ENCODE data around the gene ABLIM3. TPM values are rescaled to one million over a fixed set of nuclear protein-coding genes. Genes with fewer than 3 reads are reported as not detected.

Gene ABLIM3
- total and polyA plus RNA-seq, 2 experiments from 2014 or later, result 0.19 to 2.2 TPM

DNA sequence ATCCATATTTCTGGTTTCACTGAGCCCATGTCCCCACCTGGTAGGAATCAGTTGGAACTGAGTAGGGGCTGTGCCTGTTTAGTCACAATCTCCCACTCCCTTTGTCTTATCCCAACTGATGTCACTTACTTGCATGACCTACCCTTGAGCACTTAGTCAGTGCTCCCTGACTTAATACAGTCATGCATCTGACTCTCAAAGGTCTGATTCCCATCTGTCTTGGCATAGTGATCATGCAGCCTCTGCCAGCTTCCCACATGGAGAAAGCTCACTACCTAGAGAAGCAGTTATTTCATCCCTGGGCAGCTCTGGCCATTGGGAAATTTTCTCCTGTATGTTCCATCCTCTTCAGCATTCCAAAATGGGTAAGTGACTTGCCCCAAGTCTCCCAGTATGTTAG is 24.8 kb downstream of the ABLIM3 start:
- no peaks in the 10 kb centered on the region for H3F3A ChIP-seq (replicated peaks; ENCODE audit: low read depth)
- no peaks in the 10 kb centered on the region for H3K4me1 ChIP-seq (ENCODE audit: insufficient read depth)
- H2AFZ ChIP-seq, result no peak overlapping the region
- no peak overlapping the region for H3K4me3 Mint-ChIP-seq
- no peak overlapping the region for H3K27ac ChIP-seq (ENCODE audit: low read depth)
- no peaks in the 10 kb centered on the region for H3K9me3 Mint-ChIP-seq
- H3K4me3 ChIP-seq, result no peak overlapping the region
- H3K4me1 Mint-ChIP-seq, result peaks cover 3% of the 10 kb centered on the region; the same call in 1 of the 3 replicates
- DNase-seq (ENCODE audit: low spot score) (no peak), ATAC-seq (no peak)
- no peaks in the 10 kb centered on the region for H3K27me3 ChIP-seq (ENCODE audit: insufficient read depth)
- peaks cover 6% of the 10 kb centered on the region for H3K27me3 Mint-ChIP-seq (ENCODE audit: insufficient read depth, low read depth, poor library complexity)
- TF ChIP-seq NANOG (IDR thresholded peaks at IDR 0.05; ENCODE audit: borderline replicate concordance), result no peak
- no peak overlapping the region for H3K27ac Mint-ChIP-seq
- H4K20me1 ChIP-seq (replicated peaks; ENCODE audit: insufficient read depth), result no peaks in the 10 kb centered on the region
- peaks cover 5% of the 10 kb centered on the region; the same call in 1 of the 2 replicates for H3K9me2 ChIP-seq (ENCODE audit: insufficient read depth)
- H3K36me3 Mint-ChIP-seq (ENCODE audit: low read depth), result no peaks in the 10 kb centered on the region
- H3K4me2 ChIP-seq, result no peak overlapping the region
- no peaks in the 10 kb centered on the region for H3K36me3 ChIP-seq (ENCODE audit: insufficient read depth)
- H3K79me2 ChIP-seq (replicated peaks; ENCODE audit: insufficient read depth), result no peaks in the 10 kb centered on the region

GRCh38 chr5:149166591-149167100 is 25.4 kb downstream of the ABLIM3 start:
- DNase-seq (ENCODE audit: low spot score), result no peak
- Histone ChIP-seq H4K20me1 (replicated peaks; ENCODE audit: insufficient read depth) (no peaks in the 10 kb centered on the region), H3K36me3 (ENCODE audit: insufficient read depth) (no peaks in the 10 kb centered on the region), H3K9me2 (ENCODE audit: insufficient read depth) (peaks cover 5% of the 10 kb centered on the region; the same call in 1 of the 2 replicates), H3K27ac (ENCODE audit: low read depth) (no peak overlapping the region), H3F3A (replicated peaks; ENCODE audit: low read depth) (no peaks in the 10 kb centered on the region), H3K4me1 (ENCODE audit: insufficient read depth) (no peaks in the 10 kb centered on the region), H3K79me2 (replicated peaks; ENCODE audit: insufficient read depth) (no peaks in the 10 kb centered on the region), H3K4me2 (no peak overlapping the region), H3K27me3 (ENCODE audit: insufficient read depth) (no peaks in the 10 kb centered on the region), H3K4me3 (no peak overlapping the region), H2AFZ (no peak overlapping the region)
- no peaks in the 10 kb centered on the region for H3K36me3 Mint-ChIP-seq (ENCODE audit: low read depth)
- peaks cover 6% of the 10 kb centered on the region for H3K27me3 Mint-ChIP-seq (ENCODE audit: insufficient read depth, low read depth, poor library complexity)
- ATAC-seq, result no peak
- no peak overlapping the region for H3K4me3 Mint-ChIP-seq
- H3K9me3 Mint-ChIP-seq, result no peaks in the 10 kb centered on the region
- H3K27ac Mint-ChIP-seq, result no peak overlapping the region
- peaks cover 3% of the 10 kb centered on the region; the same call in 1 of the 3 replicates for H3K4me1 Mint-ChIP-seq
- no peak for TF ChIP-seq CREB1 (CRISPR knock-in tag; IDR thresholded peaks at IDR 0.05; ENCODE audit: low read depth)
- TF ChIP-seq EZH2 (IDR thresholded peaks at IDR 0.05; ENCODE audit: low read depth, unreplicated experiment), result no peak
- no peak for TF ChIP-seq EZH2phosphoT487 (IDR thresholded peaks at IDR 0.05; ENCODE audit: unreplicated experiment)
- no peak for TF ChIP-seq POLR2AphosphoS5 (IDR thresholded peaks at IDR 0.05; ENCODE audit: low read depth)
- no peak for TF ChIP-seq ETS1 (IDR thresholded peaks at IDR 0.05)
- TF ChIP-seq REST (IDR thresholded peaks at IDR 0.05; ENCODE audit: unreplicated experiment), result no peak
- no peak for TF ChIP-seq STAT1 (IDR thresholded peaks at IDR 0.05; ENCODE audit: unreplicated experiment)
- TF ChIP-seq ZNF114 (CRISPR knock-in tag; IDR thresholded peaks at IDR 0.05), result no peak
- no peak for TF ChIP-seq NANOG (IDR thresholded peaks at IDR 0.05; ENCODE audit: borderline replicate concordance)
- no peak for TF ChIP-seq JUNB (IDR thresholded peaks at IDR 0.05; ENCODE audit: unreplicated experiment)
- no peak for TF ChIP-seq ZNF331 (CRISPR knock-in tag; IDR thresholded peaks at IDR 0.05; ENCODE audit: low read depth)
- TF ChIP-seq CTCF (conservative IDR thresholded peaks at IDR 0.05; ENCODE audit: low read depth in 2 of 2), result no peak

Data from GM23338 (cell line).